GM21423 (cell line): ENCODE measurements around the gene PKD1.
"Not testable (repeated sequence)": the region's sequence is repeated elsewhere in the genome, so short reads cannot be mapped to it uniquely, and the experiment has no call there.

Source experiments
- ATAC-seq: cut with Tn5 transposase; IDR thresholded peaks from one replicate; pipeline ENCODE4 v1.9.1; 2021; ENCODE audit warnings: mild to moderate bottlenecking, moderate library complexity; ENCODE audit not compliant: unreplicated experiment

Gene PKD1

DNA sequence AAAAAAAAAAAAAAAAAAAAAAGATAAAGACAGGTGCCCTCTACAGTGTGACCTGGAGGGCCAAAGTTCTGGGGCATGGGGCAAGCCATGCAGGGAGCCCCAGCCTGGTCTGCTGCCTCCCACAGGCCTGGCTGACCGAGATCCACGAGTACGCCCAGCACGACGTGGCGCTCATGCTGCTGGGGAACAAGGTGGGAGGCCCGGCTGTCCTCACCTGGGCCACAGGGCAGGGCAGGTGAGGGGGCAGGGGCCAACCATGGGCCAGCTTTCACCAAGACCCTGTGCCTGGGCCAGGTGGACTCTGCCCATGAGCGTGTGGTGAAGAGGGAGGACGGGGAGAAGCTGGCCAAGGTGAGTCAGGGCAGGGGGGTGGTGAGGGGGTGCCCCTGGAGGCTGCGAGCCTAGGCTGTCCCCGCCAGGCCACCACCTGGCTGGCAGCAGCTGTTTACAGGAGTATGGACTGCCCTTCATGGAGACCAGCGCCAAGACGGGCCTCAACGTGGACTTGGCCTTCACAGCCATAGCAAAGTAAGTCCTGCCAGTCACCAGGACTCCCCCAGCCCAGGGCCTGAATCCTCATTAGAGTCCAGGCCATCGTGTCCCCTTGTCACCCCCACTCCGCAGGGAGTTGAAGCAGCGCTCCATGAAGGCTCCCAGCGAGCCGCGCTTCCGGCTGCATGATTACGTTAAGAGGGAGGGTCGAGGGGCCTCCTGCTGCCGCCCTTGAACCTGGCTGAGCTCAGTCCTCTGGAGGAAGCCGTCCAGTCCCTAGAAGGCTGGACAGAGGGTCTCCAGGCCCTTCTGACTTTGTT is 17.2 kb upstream of the PKD1 start:
- ATAC-seq, result no peak

DNA sequence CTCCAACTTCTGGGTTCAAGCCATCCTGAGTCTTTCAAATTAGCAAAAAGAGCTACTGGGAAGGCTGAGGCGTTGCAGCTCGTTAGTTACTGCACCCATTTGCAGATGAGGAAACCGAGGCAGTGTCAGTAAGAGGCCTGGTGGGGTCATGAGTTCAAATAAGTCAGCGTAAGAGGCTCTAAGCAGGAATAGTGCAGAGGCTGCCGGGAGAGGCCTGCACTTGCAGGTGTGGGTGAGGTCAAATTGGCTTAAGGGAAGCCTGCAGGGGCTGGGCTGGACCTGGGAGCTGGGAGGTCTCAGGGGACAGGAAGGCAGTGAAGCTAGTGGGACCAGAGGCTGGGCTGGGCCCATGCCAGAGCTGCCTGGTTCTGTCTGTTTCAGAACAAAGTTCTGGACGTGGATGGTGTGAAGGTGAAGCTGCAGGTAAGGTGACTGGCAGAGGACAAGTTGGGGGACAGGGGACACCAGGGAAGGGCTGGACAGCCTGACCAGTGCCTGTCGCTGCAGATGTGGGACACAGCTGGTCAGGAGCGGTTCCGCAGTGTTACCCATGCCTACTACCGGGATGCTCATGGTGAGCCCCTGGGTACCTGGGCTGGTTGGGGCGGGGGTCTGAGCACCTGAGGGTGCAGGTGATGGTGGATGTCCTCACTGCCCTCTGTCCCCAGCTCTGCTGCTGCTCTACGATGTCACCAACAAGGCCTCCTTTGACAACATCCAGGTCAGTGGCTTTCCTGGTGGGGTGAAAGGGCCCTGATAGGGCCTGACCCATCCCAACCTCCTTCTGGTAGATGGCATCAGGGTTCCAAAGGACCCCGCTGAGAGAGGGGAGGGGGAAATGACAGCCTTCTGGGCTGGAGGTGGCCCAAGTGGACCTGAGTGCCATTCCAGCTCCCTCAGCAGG is 15.7 kb upstream of the PKD1 start:
- ATAC-seq, result no peak

DNA sequence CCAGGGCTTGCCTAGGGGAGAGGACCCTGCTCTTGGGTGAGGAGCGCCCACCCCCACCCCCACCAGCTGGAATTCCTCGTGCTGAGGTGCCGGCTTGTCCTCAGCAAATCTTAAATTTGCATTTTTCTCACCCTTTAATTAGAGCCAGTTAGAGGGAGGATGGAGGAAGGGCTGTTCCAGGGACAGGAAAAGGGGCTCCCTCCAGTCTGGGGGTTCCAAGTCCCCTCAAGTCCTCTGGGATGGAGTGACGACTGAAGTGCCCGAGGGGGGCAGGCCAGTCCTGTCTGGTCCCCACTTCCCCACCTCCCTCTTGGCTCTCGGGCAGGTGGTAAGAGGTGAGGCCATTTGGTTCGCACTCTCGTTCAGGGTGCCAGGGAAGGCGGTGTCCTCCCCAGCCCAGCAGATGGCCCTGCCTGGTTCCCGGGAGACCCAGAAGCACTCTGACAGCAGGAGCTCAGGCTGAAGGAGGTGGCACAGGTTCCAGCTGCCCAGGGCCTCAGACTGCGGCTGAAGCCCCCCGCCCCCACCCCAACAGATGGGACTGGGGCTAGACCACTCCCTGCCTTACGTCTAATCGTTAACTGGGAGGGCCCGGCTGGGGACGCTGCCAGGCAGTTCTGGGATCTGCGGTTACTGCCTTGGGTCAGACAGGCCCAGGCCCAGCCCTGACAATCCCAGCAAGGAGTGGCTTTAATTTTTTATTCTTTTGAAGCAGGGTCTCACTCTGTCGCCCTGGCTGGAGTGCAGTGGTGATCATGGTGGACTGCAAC is 14.9 kb upstream of the PKD1 start:
- no peak for ATAC-seq

DNA sequence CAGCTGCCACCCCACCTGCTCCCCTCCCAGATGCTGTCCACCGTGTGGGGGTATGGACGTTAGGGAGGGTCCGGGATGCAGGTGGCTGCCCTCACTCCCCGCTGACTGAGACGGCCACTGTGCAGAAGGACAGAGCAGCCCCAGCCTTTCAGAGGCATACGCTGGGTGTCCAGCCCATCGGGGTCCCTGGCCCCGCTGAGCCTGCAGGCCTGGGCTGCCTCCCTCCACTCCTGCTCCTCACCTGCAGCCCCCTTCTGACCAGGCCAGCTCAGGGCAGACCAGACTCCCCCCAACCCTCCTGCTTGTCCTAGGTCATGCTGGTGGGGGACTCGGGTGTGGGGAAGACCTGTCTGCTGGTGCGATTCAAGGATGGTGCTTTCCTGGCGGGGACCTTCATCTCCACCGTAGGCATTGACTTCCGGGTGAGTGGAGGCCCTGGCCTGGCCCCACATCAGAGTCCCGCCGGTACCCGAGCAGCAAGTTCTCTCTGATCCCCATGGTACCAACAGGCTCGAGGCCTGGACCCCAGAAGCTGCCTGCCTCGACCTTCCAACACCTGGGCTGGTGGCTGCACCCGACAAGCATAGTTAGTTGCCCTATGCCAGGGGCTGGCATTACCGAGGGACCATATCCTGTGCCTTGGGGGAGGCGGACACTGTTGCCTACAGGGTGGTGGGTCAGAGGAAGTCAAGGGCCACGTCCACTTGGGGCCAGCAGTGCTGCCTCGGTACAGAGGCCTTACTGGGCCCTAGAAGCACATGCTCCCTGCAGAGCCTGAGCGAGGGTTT is 14.1 kb upstream of the PKD1 start:
- no peak for ATAC-seq

DNA sequence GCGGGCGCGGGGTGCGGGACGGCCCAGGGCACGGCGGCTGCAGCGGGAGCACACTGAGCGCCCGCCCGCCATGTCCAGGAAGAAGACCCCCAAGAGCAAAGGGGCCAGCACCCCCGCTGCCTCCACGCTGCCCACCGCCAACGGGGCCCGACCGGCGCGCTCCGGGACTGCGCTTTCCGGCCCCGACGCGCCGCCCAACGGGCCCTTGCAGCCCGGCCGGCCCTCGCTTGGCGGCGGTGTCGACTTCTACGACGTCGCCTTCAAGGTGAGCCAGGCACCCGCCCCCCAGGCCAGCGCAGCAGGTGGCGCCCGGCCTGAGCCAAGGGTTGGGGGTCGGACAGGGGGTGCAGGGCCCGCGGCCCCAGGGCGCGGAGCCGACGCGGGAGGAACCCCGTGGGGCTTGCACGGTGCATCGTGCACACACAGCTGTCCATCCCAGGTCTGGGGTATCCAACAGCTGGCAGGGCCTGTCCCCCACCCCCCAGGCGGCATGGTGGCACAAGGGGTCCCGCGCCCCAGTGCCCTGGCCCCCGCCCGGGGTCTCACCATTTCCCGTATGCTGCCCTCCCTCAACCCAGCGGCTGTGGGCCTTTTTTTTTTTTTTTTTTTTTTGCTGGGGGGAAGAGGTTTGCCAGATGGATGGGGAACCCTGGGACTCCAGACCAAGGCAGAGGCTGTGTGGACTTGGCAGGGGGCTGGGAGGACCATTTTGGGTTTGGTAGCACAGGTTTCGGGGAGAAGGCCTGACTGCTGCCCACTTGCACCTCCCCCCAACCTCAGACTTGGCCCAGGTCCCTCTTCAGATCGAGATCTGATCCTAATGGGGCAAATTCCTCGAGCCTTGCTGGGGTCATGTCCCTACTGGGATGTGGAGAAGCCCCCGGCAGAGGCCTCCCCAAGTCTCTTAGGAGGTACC is 13.3 kb upstream of the PKD1 start:
- ATAC-seq, result no peak

DNA sequence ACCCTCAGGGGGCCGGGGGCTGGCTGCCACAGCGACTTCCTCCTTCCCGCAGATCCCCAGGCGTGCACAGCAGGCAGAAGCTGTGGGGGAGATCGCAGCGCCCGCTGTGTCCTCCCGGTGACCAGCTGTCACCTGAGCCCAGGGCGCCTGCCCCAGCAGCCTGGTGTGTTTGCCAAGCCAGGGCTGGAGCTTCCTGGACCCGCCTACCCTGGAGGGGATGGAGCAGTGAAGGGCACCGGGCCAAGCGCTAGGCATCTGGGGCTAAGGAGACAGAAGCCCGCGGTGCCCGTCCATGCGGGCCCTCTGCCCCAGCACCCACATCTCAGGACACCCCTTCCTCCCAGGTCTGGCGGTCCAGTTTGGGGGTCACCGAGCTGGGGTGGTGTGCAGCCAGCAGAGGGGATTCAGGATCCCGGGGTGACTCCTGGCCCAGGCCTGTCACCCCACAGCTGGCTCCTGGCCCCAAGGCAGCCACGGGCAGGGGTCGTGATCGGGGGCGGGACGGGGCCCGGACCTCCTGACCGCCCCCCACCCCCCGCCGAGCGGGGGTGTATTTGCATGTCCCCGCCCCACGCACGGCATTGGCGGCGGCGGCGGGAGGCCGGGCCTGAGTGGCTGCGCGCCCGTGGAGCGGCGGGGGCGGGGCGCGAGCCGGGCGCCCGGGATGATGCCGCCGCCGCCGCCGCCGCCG is 12.4 kb upstream of the PKD1 start, which contains the start of gene RAB26:
TSS of gene RAB26 (plus strand) at position 645 of the 691 bp plus-strand sequence. CDS start 159 bp downstream, outside the sequence.
- ATAC-seq, result no peak

DNA sequence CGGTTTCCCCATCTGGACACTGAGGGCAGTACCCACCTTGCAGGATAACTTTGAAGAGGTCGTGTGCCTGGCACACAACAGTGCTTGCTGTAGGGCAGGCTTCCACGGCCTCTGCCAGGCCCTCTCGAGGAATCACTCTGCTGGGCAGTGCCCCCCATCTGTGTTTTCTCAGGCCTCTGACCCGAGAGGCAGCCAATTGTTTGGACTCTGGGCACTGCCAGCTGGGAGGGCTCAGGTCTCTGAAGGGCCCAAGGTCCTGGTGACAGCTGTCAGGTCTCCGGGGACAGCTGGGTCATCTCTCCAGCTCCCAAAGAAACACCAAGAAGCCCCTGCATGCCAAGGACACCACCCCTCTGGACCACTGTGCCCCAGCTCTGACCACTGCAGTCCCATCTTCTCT is 11.7 kb upstream of the PKD1 start:
- no peak for ATAC-seq

DNA sequence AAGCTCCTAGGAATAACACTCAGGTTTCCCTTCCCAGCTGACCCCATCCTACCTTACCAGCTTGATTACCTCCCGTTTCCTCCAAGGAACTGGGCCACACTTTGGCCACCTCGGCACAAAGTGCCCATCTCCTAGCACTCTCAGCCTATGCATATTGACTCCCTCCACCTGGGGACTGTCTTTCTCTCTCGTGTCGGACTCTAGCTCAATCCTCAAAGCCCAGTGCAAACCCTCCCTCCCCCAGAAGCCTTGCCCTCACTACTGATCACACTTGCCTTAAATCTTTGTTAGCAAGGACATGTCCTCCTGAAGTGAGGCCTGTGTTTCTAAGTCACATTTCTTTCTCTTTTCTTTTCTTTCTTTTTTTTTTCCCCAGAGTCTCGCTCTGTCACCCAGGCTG is 10.1 kb upstream of the PKD1 start:
- ATAC-seq, result no peak

DNA sequence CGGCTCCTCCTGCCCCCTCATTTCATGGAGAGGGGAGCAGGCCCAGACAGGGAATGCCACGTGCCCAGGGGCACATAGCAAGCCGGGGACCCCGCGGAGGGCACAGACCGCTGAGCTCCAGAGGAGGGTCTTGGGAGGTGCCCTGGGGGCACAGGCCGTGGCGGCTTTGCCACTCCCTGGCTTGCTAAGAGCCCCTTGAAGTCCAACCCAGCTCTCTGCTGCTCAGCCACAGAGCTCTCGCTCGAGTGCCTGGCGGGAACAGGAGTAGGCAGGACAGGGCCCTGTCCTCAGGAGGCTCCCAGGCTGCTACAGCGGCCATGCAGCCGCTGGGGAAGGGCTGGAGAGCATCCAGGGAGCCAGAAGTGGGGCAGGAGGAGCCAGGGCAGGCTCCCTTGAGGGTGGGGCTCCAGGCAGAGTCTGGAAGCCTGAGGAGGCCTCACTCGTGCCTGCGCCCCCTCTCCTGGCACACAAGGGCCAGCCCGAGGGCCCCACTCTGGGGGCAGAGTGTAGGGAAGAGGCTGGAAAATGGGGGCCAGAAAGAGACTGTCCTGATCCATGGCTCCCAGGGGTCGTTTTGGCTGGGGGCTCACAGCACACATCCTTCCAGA is 8.3 kb upstream of the PKD1 start:
- no peak for ATAC-seq

DNA sequence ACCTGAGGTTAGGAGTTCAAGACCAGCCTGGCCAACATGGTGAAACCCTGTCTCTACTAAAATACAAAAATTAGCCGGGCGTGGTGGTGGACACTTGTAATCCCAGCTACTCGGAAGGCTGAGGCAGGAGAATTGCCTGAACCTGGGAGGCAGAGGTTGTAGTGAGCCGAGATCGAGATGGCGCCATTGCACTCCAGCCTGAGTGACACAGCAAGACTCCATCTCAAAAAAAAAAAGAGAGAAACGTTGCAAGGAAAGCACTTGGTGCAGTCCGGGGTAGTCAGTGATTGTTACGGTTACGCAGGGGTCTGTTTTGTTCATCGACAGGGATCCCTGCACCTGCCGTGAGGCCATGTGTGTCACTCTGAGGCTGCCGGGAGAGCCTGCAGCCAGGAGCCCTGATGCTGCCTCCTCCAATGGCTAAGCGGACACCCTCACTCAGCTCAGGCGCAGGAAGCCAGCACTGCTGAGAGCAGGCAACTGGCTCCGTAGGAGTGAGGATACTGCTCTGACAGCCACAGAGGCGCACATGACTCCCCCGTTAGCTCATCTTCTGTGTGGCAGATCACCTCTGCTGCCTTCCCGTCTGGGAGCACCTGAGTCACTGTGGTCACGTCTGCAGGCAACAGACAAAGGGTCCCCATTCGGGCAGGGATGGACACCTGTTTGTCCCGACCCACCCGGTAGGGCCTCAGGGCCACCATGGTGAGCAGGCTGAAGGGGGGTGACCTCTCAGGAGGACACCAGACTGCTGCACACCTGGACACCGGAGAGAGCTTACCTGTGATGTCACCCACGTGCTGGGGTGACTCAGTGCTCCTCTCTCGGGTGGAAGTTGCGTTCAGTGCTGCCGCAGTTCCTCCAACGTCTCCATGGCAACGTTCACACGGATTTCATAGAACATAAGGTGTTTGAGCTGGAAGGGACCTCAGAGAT is 7.5 kb upstream of the PKD1 start:
- ATAC-seq, result no peak

DNA sequence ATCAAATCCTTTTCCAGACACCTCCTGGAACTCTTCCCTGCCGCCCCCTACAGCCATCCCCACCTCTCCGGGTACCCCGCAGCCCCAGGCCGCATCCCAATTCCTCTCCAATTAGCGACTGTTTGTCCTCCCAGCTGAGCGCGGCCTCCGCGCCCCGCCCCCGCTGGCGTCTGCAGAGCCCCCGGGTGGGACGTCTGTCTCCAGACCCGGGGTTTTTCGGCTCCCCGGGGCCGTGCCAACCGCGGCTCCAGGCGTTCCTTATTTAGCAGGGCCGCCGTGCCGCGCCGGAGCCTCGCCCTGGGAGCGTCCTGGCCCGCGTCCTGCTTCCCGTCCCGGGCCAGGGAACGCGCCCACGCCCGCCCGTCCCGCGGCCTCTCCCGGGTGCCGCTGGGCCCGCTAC is 627 bp downstream of the PKD1 start:
- not testable (repeated sequence) for ATAC-seq

DNA sequence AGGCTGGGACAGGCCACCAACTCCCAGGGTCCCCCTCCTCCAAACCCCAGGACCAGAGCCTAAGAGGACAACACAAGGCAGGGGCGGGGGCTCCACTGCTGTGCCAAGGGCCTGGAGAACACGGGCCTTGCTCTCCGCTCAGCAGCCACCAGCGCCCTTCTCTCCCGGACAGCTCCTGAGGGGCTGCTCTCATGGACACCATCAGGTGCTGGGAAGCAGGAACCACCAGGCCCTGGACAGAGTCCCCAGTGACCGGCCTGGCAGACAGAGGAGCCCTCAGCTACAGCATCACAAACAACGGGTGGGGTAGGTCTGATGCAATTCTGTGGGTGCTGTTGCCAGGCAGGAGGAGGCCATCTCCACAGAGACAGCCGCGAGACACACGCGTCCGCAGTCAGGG is 1.9 kb downstream of the PKD1 start:
- ATAC-seq, result not testable (repeated sequence)

DNA sequence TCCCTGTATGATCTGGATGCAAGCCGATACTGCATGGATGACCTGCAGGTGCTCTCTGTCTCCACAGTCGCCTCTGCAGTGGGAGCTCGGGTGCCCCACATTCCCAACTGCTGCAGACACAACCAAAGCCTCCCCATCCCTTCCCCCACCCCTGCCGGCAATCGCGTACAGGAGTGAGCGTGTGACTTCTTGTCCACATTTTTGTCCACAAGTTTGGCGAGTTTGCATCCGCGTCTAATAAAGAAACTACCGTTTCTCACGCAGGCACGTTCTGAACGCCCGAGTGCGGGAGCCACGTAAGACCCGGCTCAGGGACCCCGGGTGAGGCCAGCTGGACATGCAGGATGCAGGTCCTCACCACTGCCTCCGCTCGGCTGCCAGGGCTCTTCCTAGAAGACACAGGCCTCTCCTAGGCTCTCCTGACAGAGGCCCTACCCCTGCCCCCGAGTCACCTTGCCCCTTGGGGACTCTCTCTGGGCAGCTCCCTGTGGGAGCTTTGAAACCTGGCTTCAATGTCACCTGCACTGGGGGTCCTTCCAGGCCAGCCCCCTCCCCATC is 5.7 kb downstream of the PKD1 start:
- ATAC-seq, result not testable (repeated sequence)

DNA sequence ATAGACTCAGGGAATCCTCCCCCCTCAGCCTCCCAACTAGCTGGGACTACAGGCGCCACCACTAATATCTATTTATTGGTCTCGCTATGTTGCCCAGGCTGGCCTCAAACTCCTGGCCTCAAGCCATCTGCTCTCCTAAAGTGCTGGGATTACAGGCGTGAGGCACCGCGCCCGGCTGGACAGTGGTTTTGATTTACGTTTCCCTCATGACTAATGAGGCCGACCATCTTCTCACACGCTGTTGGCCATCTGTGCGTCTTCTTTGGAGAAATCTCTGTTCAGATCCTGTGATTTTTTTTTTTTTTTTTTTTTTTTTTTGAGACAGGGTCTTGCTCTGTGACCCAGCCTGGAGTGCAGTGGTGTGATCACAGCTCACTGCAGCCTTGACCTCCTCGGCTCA is 6.4 kb downstream of the PKD1 start:
- ATAC-seq, result not testable (repeated sequence)

DNA sequence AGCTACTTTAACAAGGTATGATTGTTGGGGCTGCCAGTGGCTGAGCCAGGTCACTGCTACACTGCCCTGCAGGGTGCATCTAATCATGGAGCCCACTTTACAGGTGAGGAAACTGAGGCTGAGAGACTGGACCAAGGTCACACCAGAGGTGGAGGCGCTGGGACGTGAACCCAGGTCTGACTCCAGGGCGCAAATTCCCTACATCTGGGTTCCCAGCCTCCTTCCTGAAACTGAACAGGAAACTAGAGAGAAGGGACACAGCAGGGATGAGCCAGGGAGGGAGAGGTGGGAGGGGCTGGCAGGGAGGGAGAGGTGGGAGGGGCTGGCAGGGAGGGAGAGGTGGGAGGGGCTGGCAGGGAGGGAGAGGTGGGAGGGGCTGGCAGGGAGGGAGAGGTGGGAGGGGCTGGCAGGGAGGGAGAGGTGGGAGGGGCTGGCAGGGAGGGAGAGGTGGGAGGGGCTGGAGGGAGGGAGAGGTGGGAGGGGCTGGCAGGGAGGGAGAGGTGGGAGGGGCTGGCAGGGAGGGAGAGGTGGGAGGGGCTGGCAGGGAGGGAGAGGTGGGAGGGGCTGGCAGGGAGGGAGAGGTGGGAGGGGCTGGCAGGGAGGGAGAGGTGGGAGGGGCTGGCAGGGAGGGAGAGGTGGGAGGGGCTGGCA is 7.9 kb downstream of the PKD1 start:
- ATAC-seq, result not testable (repeated sequence)

DNA sequence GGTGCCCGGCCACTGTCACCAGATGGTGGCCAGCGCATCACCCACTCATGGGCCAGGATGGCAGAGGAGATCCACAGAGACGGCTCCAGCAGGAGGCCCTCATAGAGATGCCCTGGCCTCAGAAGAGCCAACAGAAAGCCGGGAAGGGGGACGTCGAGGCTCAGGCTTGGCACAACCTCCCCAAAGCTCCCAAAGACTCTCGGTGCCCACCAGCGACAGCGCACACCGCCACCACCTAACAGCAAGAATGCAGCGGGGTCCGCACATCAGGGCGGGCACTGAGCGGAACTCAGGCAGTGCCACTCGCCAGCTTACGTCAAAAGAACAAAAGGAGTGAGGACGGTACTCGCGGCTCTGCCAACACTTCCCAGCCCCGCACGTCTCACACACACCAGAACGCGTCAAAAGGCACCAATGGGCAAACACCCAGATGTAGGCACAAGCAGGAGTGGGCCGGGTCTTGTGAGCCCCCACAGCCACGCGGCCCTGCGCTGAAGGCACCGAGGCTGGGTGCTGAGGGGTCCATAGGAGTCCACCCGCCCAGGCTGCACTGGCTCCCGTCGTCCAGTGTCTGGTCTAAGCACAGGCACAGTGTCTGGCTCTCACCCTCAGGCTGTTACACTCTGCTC is 8.7 kb downstream of the PKD1 start:
- not testable (repeated sequence) for ATAC-seq
